Left lung (tissue), 10 donors: ENCODE data around the gene TBC1D23. TPM values are rescaled to one million over a fixed set of nuclear protein-coding genes. Genes with fewer than 3 reads are reported as not detected.
"Not testable (repeated sequence)": the region's sequence is repeated elsewhere in the genome, so short reads cannot be mapped to it uniquely, and the experiment has no call there.

Source experiments
- ATAC-seq: fragments of 200-7000 bp; cut with Tn5 transposase; one replicate; pipeline ENCODE4 v1.9.1; 2020; ENCODE audit warnings: moderate library complexity
- DNase-seq, 4 donors: peaks; one replicate each; pipeline ENCODE4 v3.0.0-alpha.2; 2013 to 2020
- H3K27ac ChIP-seq, 2 donors: fragments of 200-600 bp; sonication (generic) in 1 of 2; one replicate each; pipeline versions ENCODE4 v1.5.0 to v1.8.0; 2020 to 2021
- H3K27me3 ChIP-seq, 2 donors: fragments of 200-600 bp; sonication (generic) in 1 of 2; one replicate each; pipeline versions ENCODE4 v1.5.0 to v1.8.0; 2020 to 2021
- H3K36me3 ChIP-seq, 2 donors: fragments of 200-600 bp; sonication (generic) in 1 of 2; one replicate each; pipeline versions ENCODE4 v1.5.0 to v1.8.0; 2020 to 2021
- H3K4me1 ChIP-seq, 2 donors: fragments of 200-600 bp; one replicate each; pipeline ENCODE4 v1.8.0; 2021
- H3K4me3 ChIP-seq, 2 donors: fragments of 200-600 bp; sonication (generic) in 1 of 2; one replicate each; pipeline versions ENCODE4 v1.5.0 to v1.8.0; 2020 to 2021; ENCODE audit warnings: mild to moderate bottlenecking in 1 of 2
- H3K9me3 ChIP-seq, 2 donors: fragments of 200-600 bp; sonication (generic) in 1 of 2; one replicate each; pipeline versions ENCODE4 v1.5.0 to v1.8.0; 2020 to 2021
- intact Hi-C, 2 donors: fragments of 100-400 bp; cut with DNase I; formaldehyde crosslinking; loops; one replicate each; pipeline versions ENCODE4 v1.11.2 to v1.14.2; 2022
- polyA plus RNA-seq, 6 donors: library from polyadenylated mRNA; unstranded; fragments of 120-200 nt; gene quantifications; one replicate each; pipeline ENCODE4 v1.2.1, GENCODE V29; 2013; ENCODE audit not compliant: insufficient read length in 6 of 6
- total RNA-seq, 2 donors: library from RNA; stranded (reverse); fragmentation: NEBNext Ultra II Directional; extraction: Animal tissue kit (Norgen Biotek cat#: 25700); gene quantifications; one replicate each; pipeline ENCODE4 v1.2.1, GENCODE V29; 2021
- TF ChIP-seq, protein P1 (sequence below), 2 donors: fragments of 200-600 bp; sonication (generic) in 1 of 2; IDR thresholded peaks; one replicate each; pipeline versions ENCODE4 v1.5.0 to v1.8.0; 2021; ENCODE audit warnings: antibody characterized with exemption in 2 of 2
- donor health status: DM: no; HTN: yes; CAD: no.
- donor health status: DM: no; HTN: no; CAD: no.

TBC1D23 gene
- total and polyA plus RNA-seq, 8 donors = 31.6 to 46.3 (median 37.9) TPM

DNA sequence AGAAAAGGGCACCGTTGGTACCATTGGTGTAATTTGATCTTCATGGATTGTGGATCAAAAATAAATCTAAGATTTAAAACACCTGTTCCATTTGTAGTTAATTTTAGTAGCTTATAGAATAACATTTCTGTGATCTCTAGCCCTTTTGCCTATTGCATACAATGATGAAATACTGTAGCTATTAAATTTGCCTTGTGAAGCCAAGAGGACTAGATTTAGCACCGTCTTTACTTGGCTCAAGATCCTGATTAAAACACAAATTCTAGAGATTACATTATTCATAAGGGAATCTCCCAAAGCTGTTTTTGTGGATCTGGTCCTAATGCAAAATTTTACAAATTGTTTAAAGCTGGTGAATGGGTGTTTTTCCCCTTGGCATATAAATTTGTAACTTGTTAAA is 8.2 kb downstream of the TBC1D23 start:
- DNase-seq (no peak), ATAC-seq (no peak)
- H3K36me3 ChIP-seq = no peaks in the 10 kb centered on the region
- no peaks in the 10 kb centered on the region for H3K27me3 ChIP-seq
- peaks cover 0 to 30% of the 10 kb centered on the region in 2 donors for H3K4me1 ChIP-seq
- no peak overlapping the region for H3K4me3 ChIP-seq
- H3K27ac ChIP-seq = no peak overlapping the region
- intact Hi-C loops = no loop called here
- no peaks in the 10 kb centered on the region for H3K9me3 ChIP-seq
- TF ChIP-seq, protein P1, sequence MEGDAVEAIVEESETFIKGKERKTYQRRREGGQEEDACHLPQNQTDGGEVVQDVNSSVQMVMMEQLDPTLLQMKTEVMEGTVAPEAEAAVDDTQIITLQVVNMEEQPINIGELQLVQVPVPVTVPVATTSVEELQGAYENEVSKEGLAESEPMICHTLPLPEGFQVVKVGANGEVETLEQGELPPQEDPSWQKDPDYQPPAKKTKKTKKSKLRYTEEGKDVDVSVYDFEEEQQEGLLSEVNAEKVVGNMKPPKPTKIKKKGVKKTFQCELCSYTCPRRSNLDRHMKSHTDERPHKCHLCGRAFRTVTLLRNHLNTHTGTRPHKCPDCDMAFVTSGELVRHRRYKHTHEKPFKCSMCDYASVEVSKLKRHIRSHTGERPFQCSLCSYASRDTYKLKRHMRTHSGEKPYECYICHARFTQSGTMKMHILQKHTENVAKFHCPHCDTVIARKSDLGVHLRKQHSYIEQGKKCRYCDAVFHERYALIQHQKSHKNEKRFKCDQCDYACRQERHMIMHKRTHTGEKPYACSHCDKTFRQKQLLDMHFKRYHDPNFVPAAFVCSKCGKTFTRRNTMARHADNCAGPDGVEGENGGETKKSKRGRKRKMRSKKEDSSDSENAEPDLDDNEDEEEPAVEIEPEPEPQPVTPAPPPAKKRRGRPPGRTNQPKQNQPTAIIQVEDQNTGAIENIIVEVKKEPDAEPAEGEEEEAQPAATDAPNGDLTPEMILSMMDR (IDR thresholded peaks at IDR 0.05) = no peak

GRCh38 chr3:100269410-100270214 is 8.8 kb downstream of the TBC1D23 start:
- Histone ChIP-seq H3K27ac (no peak overlapping the region), H3K9me3 (no peaks in the 10 kb centered on the region), H3K36me3 (no peaks in the 10 kb centered on the region), H3K4me1 (peaks cover 0 to 30% of the 10 kb centered on the region in 2 donors), H3K4me3 (no peak overlapping the region), H3K27me3 (no peaks in the 10 kb centered on the region)
- ATAC-seq (peak; percentile 45), DNase-seq (no peak)
- TF ChIP-seq, protein P1 (IDR thresholded peaks at IDR 0.05) = no peak
- intact Hi-C loops = no loop called here

DNA sequence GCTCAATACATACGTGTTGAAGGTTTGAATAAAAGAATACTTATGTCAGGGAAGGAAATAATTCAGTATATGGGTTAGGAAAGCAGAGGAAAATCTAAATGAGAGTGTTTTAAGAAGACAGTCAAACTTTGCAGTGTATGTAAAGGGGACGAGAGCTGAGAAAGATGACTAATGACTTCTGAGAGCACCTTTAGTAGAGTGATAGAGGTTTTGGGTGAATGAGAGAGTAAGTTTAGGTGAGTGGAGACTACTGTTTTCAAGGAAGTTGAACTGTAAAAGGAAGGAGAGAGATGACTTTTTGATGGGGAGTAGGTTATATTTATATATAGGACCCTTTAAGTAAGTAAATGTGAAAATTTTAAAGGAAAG is 9.4 kb downstream of the TBC1D23 start:
- Histone ChIP-seq H3K27ac (no peak overlapping the region), H3K9me3 (no peaks in the 10 kb centered on the region), H3K4me1 (peaks cover 0 to 28% of the 10 kb centered on the region in 2 donors), H3K27me3 (no peaks in the 10 kb centered on the region), H3K4me3 (no peak overlapping the region), H3K36me3 (no peaks in the 10 kb centered on the region)
- intact Hi-C loops = no loop called here
- DNase-seq (no peak), ATAC-seq (no peak)
- TF ChIP-seq, protein P1 (IDR thresholded peaks at IDR 0.05) = no peak

GRCh38 chr3:100271522-100271921 is 10.7 kb downstream of the TBC1D23 start:
- no peaks in the 10 kb centered on the region for H3K36me3 ChIP-seq
- no peak for ATAC-seq
- no peak for DNase-seq
- no peak overlapping the region for H3K4me3 ChIP-seq
- no peak overlapping the region for H3K27ac ChIP-seq
- intact Hi-C loops = no loop called here
- H3K9me3 ChIP-seq = no peaks in the 10 kb centered on the region
- TF ChIP-seq, protein P1 (IDR thresholded peaks at IDR 0.05) = no peak
- no peaks in the 10 kb centered on the region for H3K27me3 ChIP-seq
- peaks cover 0 to 28% of the 10 kb centered on the region in 2 donors for H3K4me1 ChIP-seq

- H3K27ac ChIP-seq, H3K4me3 ChIP-seq, H3K36me3 ChIP-seq, intact Hi-C loops, DNase-seq, ATAC-seq, H3K27me3 ChIP-seq, H3K9me3 ChIP-seq: not testable (repeated sequence)
- H3K4me1 ChIP-seq = peaks cover 0 to 28% of the 10 kb centered on the region in 2 donors
Observed at GRCh38 chr3:100272797-100273611, 12.2 kb downstream of the TBC1D23 start.
